ENCODE results near the gene PTPRE. TPM values are rescaled to one million over a fixed set of nuclear protein-coding genes. Genes with fewer than 3 reads are reported as not detected.
A peak's percentile ranks its signal among the peaks of the same experiment; 100 is the strongest.

The PTPRE gene
- total RNA-seq, 1 experiment from 2014 or later, result 7.9 TPM

DNA sequence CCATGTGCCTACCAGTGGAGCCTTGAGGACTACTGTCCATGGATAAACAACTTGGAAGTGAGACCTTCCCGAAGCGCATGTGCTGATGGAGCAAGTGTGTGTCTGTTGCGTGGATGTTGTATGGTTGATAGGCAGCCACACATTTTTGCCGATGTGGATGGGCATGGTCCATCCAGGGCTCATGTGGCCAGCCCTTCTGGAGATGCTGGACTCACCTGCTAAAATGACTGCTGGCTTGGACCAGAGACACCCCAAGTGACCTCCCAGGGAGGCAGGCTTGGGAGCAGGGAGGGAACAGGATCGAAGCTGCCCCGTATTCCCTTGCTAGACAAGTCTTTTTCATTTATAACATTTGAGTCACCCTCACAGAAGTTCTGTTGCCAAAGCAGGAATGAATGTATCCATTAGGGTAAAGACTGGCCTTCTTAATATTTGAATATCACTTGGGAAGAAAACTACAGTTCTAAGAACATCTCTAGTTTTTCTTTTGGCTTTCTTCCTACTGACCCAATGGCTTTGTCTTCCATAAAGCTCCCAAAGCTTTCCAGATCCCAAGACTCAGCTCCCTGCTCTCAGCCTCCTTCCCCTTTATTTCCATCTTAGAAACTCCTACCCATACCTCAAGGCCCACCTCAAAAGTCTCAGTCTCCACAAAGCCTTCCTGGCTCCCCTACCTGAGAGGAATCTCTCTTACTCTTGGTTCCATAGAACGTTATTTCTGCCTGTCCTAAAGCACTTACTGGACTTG is 3.0 kb downstream of the PTPRE start:
- no peaks in the 10 kb centered on the region for H3K27me3 ChIP-seq (ENCODE audit: insufficient read depth, low read depth)
- no peaks in the 10 kb centered on the region for H4K20me1 ChIP-seq (ENCODE audit: insufficient read depth)
- TF ChIP-seq CTCF (conservative IDR thresholded peaks at IDR 0.05), result no peak
- no peak for TF ChIP-seq EZH2 (IDR thresholded peaks at IDR 0.05; ENCODE audit: low read depth)
- CTCF ChIA-PET, result no interaction called here
- DNase-seq, result no peak
- no peaks in the 10 kb centered on the region for H3F3A ChIP-seq (ENCODE audit: insufficient read depth, low read depth)
- intact Hi-C loops (cut with micrococcal nuclease; ENCODE audit: unreplicated experiment), result loop anchor here (2.0 kb wide), 2 partner anchors 13 to 73 kb away; no protein-coding TSS in a partner anchor
- no peaks in the 10 kb centered on the region for H3K9me3 ChIP-seq (ENCODE audit: insufficient read depth, low read depth)
- no peaks in the 10 kb centered on the region for H3K36me3 ChIP-seq (ENCODE audit: low read depth)
- POLR2A ChIA-PET (ENCODE audit: unreplicated experiment), result no interaction called here
- no peak overlapping the region for H3K4me3 ChIP-seq
- no peaks in the 10 kb centered on the region for H3K9me2 ChIP-seq (ENCODE audit: insufficient read depth)
- peaks cover 27% of the 10 kb centered on the region for H3K79me2 ChIP-seq (ENCODE audit: low read depth)
- H3K27ac ChIP-seq, result no peak overlapping the region
- H3K4me2 ChIP-seq, result peak overlapping the region; percentile 23
- no TSS peak for BruUV-seq (replicated peaks)
- peaks cover 35% of the 10 kb centered on the region for H3K4me1 ChIP-seq (replicated peaks; ENCODE audit: insufficient read depth)
- H2AFZ ChIP-seq, result no peak overlapping the region

GRCh38 chr10:127910464-127910770 is 3.5 kb downstream of the PTPRE start:
- Histone ChIP-seq H4K20me1 (ENCODE audit: insufficient read depth) (no peaks in the 10 kb centered on the region), H3K4me1 (replicated peaks; ENCODE audit: insufficient read depth) (peaks cover 35% of the 10 kb centered on the region), H2AFZ (no peak overlapping the region), H3K9me2 (ENCODE audit: insufficient read depth) (no peaks in the 10 kb centered on the region), H3K4me2 (peak overlapping the region; percentile 23), H3K9me3 (ENCODE audit: insufficient read depth, low read depth) (no peaks in the 10 kb centered on the region), H3K79me2 (ENCODE audit: low read depth) (peaks cover 27% of the 10 kb centered on the region), H3K36me3 (ENCODE audit: low read depth) (no peaks in the 10 kb centered on the region), H3K4me3 (no peak overlapping the region), H3K27ac (no peak overlapping the region), H3F3A (ENCODE audit: insufficient read depth, low read depth) (no peaks in the 10 kb centered on the region), H3K27me3 (ENCODE audit: insufficient read depth, low read depth) (no peaks in the 10 kb centered on the region)
- no peak for DNase-seq
- ChIA-PET CTCF (no interaction called here), POLR2A (ENCODE audit: unreplicated experiment) (no interaction called here)
- no peak for TF ChIP-seq EZH2 (IDR thresholded peaks at IDR 0.05; ENCODE audit: low read depth)
- TF ChIP-seq CTCF (conservative IDR thresholded peaks at IDR 0.05), result no peak
- intact Hi-C loops (cut with micrococcal nuclease; ENCODE audit: unreplicated experiment), result no loop called here
- no TSS peak for BruUV-seq (replicated peaks)

DNA sequence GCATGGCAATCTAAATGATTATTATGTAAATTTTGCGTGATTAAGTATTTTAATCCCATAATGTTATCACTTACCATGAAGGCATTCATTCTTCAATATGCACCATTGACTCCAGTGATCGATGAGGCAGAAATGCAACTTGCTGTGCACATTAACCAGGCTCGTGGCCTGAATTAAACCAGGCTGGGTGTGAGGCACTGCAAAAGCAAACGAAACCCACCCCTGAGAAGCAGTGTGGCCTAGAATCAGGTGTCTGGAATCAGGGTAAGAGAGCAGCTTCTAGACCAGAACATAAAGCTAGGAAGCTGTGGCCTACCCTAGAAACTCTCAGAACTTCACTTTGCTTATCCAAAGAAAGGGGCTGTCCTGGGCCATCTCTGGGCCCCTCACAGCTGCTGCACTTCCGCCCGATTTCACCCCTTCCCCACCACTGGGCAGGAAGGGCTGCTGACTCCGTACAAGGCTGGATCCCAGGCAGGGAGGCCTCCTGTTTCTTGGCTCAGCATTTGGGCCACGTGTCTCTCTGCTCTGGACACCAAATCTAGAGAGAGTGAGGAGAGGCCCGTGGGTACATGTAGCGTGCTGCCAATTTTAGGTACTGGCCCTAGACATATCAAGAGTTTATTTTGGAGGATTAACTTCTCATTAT is 4.4 kb downstream of the PTPRE start:
- peaks cover 31% of the 10 kb centered on the region for H3K4me1 ChIP-seq (replicated peaks; ENCODE audit: insufficient read depth)
- H2AFZ ChIP-seq, result no peak overlapping the region
- H3F3A ChIP-seq (ENCODE audit: insufficient read depth, low read depth), result no peaks in the 10 kb centered on the region
- no peak overlapping the region for H3K4me2 ChIP-seq
- no peaks in the 10 kb centered on the region for H3K9me3 ChIP-seq (ENCODE audit: insufficient read depth, low read depth)
- no peak overlapping the region for H3K4me3 ChIP-seq
- H3K36me3 ChIP-seq (ENCODE audit: low read depth), result no peaks in the 10 kb centered on the region
- H3K27ac ChIP-seq, result no peak overlapping the region
- CTCF ChIA-PET, result no interaction called here
- H3K9me2 ChIP-seq (ENCODE audit: insufficient read depth), result no peaks in the 10 kb centered on the region
- H3K79me2 ChIP-seq (ENCODE audit: low read depth), result peaks cover 27% of the 10 kb centered on the region
- no peaks in the 10 kb centered on the region for H4K20me1 ChIP-seq (ENCODE audit: insufficient read depth)
- no peak for DNase-seq
- BruUV-seq (replicated peaks), result no TSS peak
- POLR2A ChIA-PET (ENCODE audit: unreplicated experiment), result no interaction called here
- no peaks in the 10 kb centered on the region for H3K27me3 ChIP-seq (ENCODE audit: insufficient read depth, low read depth)
- intact Hi-C loops (cut with micrococcal nuclease; ENCODE audit: unreplicated experiment), result no loop called here
- TF ChIP-seq EZH2 (IDR thresholded peaks at IDR 0.05; ENCODE audit: low read depth), result no peak
- no peak for TF ChIP-seq CTCF (conservative IDR thresholded peaks at IDR 0.05)
